Neuronal stem cell (in vitro differentiated cells): ENCODE data around the gene MXD4.

Experiments
- DNase-seq: peaks from one replicate; pipeline ENCODE4 v3.0.0-alpha.2; 2013; ENCODE audit warnings: low spot score
- H2AFZ ChIP-seq: one replicate; pipeline ENCODE4 v1.6.1; 2013; ENCODE audit warnings: mild to moderate bottlenecking, low read length, inconsistent platforms
- H2AK5ac ChIP-seq: 2 replicates; pipeline ENCODE4 v1.6.1; 2013; ENCODE audit warnings: low read depth, mild to moderate bottlenecking, inconsistent platforms, low read length, moderate library complexity, mixed read lengths
- H2BK120ac ChIP-seq: 2 replicates; pipeline ENCODE4 v1.6.1; 2013; ENCODE audit warnings: low read depth, mild to moderate bottlenecking, inconsistent platforms, low read length, moderate library complexity, mixed read lengths
- H2BK12ac ChIP-seq: one replicate; pipeline ENCODE4 v1.6.1; 2013; ENCODE audit warnings: low read length, inconsistent platforms
- H2BK15ac ChIP-seq: 2 replicates; pipeline ENCODE4 v1.6.1; 2013; ENCODE audit warnings: mild to moderate bottlenecking, low read length, inconsistent platforms, mixed read lengths
- H2BK5ac ChIP-seq: one replicate; pipeline ENCODE4 v1.6.1; 2013; ENCODE audit warnings: inconsistent platforms, mild to moderate bottlenecking, low read length, moderate library complexity
- H3K14ac ChIP-seq: one replicate; pipeline ENCODE4 v1.6.1; 2013; ENCODE audit warnings: low read length, inconsistent platforms
- H3K18ac ChIP-seq: 2 replicates; pipeline ENCODE4 v1.6.1; 2013; ENCODE audit warnings: low read length, inconsistent platforms
- H3K23ac ChIP-seq: 2 replicates; pipeline ENCODE4 v1.6.1; 2013; ENCODE audit warnings: low read depth, mild to moderate bottlenecking, mixed read lengths, low read length, inconsistent platforms; ENCODE audit not compliant: poor library complexity
- H3K27ac ChIP-seq: replicated peaks from 3 replicates; pipeline ENCODE4 v1.5.1; 2013; ENCODE audit warnings: low read length, inconsistent platforms
- H3K27me3 ChIP-seq, 3 experiments: 2 replicates each; pipeline ENCODE4 v1.6.1; 2013; ENCODE audit warnings: low read length in 3 of 3, mild to moderate bottlenecking in 2 of 3, inconsistent platforms in 1 of 3, low read depth in 1 of 3, mixed read lengths in 1 of 3, moderate library complexity in 1 of 3; ENCODE audit not compliant: control insufficient read depth in 3 of 3, insufficient read depth in 3 of 3
- H3K36me3 ChIP-seq, 2 donors: replicated peaks in 1 of 2; 2 replicates each; pipeline ENCODE4 v1.6.1; 2013; ENCODE audit warnings: low read length in 2 of 2; ENCODE audit not compliant: control insufficient read depth in 2 of 2, insufficient read depth in 2 of 2
- H3K4ac ChIP-seq: 2 replicates; pipeline ENCODE4 v1.6.1; 2013; ENCODE audit warnings: inconsistent platforms, mild to moderate bottlenecking, low read length, moderate library complexity
- H3K4me1 ChIP-seq, 2 donors: 1 replicate in 1 of 2; 2 replicates in 1 of 2; pipeline ENCODE4 v1.6.1; 2013; ENCODE audit warnings: low read length in 2 of 2, low read depth in 1 of 2; ENCODE audit not compliant: control insufficient read depth in 2 of 2, insufficient read depth in 1 of 2
- H3K4me2 ChIP-seq: one replicate; pipeline ENCODE4 v1.6.1; 2013; ENCODE audit warnings: mild to moderate bottlenecking, low read length, inconsistent platforms; ENCODE audit not compliant: insufficient read depth, poor library complexity, severe bottlenecking
- H3K4me3 ChIP-seq, 2 donors: 2 replicates each; pipeline ENCODE4 v1.5.1; 2013; ENCODE audit warnings: low read length in 2 of 2, mild to moderate bottlenecking in 2 of 2, inconsistent platforms in 1 of 2, moderate library complexity in 1 of 2
- H3K79me1 ChIP-seq: one replicate; pipeline ENCODE4 v1.6.1; 2013; ENCODE audit warnings: low read depth, mild to moderate bottlenecking, inconsistent platforms, low read length, moderate library complexity
- H3K9ac ChIP-seq: one replicate; pipeline ENCODE4 v1.6.1; 2013; ENCODE audit warnings: mild to moderate bottlenecking, low read depth, low read length, inconsistent platforms; ENCODE audit not compliant: poor library complexity
- H3K9me3 ChIP-seq, 2 donors: replicated peaks in 1 of 2; 2 replicates each; pipeline versions ENCODE3 to v1.6.1; 2013; ENCODE audit warnings: low read length in 2 of 2, mild to moderate bottlenecking in 2 of 2, inconsistent platforms in 1 of 2, low read depth in 1 of 2, mixed read lengths in 1 of 2, moderate library complexity in 1 of 2; ENCODE audit not compliant: control insufficient read depth in 2 of 2, insufficient read depth in 1 of 2
- H4K8ac ChIP-seq: one replicate; pipeline ENCODE4 v1.6.1; 2013; ENCODE audit warnings: low read depth, mild to moderate bottlenecking, inconsistent platforms, low read length, moderate library complexity
- H4K91ac ChIP-seq: one replicate; pipeline ENCODE4 v1.6.1; 2013; ENCODE audit warnings: low read length, low read depth, mild to moderate bottlenecking, inconsistent platforms; ENCODE audit not compliant: poor library complexity
- WGBS, 2 donors: extraction: QIAGEN DNeasy Blood & Tissue Kit; methylation state at CpG; one replicate each; pipeline ENCODE4 v1.1.7; 2013; ENCODE audit warnings: missing lambda C conversion rate in 2 of 2, mixed read lengths in 1 of 2; ENCODE audit not compliant: insufficient read length in 2 of 2, insufficient replicate concordance in 1 of 2; ENCODE audit errors: extremely low coverage in 2 of 2; 5-methylcytosine and 5-hydroxymethylcytosine counted together

The MXD4 gene

DNA sequence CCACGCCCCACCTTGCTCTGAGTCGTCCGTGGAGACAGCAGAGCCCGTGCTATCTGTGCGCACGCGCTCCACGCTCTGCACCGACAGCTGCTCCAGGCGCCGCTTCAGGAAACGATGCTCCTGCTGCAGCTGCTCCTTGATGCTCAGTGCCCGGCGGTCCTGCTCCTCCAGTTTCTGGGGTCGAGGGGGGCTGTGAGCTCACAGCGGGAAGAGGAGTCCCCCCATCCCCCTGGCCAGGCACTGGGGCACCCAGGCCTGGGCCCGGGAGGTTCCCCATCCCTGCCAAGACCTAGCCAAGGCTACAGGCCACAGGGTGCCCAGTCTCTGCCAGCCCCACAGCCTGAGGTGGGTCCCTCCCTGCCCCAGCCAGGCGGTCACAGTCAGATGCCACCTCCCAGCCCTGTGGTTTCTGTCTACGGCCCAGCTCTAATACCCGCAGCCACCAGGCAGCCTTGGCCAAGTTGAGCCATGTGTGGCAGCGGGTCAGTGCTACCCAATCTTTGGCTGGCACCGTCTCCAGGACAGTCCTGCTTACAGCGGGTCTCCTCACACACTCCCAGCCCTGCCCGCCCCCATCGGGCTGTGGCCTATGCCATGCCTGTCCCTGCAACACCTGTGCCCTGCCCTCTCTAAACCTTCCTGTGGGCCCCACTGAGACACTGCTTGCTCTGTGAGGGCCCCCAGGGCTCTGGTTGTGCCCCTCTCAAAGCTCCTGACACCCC lies 10.7 kb downstream of the MXD4 start:
- Histone ChIP-seq H3K79me1 (peaks cover 4% of the 10 kb centered on the region), H2AFZ (no peak overlapping the region), H3K4me2 (no peak overlapping the region), H2BK5ac (no peak overlapping the region), H3K18ac (no peak overlapping the region), H3K9me3 (no peaks in the 10 kb centered on the region), H4K91ac (no peak overlapping the region), H2BK15ac (no peak overlapping the region), H3K14ac (peak overlapping the region; percentile 21), H3K4ac (no peak overlapping the region), H2BK120ac (no peak overlapping the region), H3K9ac (no peak overlapping the region), H3K23ac (peak overlapping the region; percentile 73), H2AK5ac (no peak overlapping the region), H2BK12ac (no peak overlapping the region), H3K27me3 (no peaks in the 10 kb centered on the region), H3K27ac (no peak overlapping the region), H3K4me3 (no peak overlapping the region), H3K4me1 (no peaks in the 10 kb centered on the region), H3K36me3 (peaks cover 32 to 36% of the 10 kb centered on the region in 2 donors), H4K8ac (no peak overlapping the region)
- WGBS, 2 donors = no CpG with 5 or more reads among the region's 25 CpGs
- DNase-seq = no peak

DNA sequence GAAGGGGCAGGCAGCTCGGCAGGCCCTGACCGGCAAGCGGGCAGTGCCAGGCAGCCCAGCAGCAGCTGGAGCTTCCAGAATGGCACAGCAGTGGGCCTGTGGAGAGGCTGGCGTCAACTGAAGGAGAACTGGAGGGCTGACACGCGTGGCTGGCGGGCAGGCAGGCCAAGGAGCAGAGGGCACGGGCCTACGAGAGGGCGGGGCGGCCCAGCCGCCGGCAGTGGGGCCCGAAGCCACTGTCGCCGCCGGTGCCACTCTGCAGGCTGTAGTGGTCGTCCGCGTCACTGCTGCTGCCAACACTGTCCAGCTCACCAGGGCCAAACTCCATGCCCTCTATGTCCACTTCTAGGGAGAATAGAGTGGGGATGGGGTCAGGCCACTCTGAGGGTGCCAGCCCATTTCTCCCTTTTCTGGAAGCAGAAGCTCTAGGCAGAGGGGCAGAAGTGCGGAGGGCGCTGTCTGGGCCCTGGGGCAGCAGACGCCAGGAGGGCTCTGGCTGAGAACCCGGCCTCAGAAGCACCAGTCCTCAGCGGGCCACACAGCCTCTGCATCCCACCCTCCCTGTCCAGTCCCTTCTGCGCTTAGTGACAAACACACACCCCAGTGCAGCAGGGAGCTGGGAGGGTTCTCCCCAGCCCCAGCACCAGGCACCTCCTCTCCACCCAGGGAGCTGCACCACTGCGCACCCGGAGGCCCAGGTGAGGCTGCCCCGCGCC lies 11.4 kb downstream of the MXD4 start:
- H3K36me3 ChIP-seq = peaks cover 31 to 32% of the 10 kb centered on the region in 2 donors
- no peak for DNase-seq
- no peak overlapping the region for H3K4me2 ChIP-seq

GRCh38 chr4:2249526-2250356 lies 12.2 kb downstream of the MXD4 start:
- no peak overlapping the region for H3K14ac ChIP-seq
- H3K18ac ChIP-seq = no peak overlapping the region
- H2AK5ac ChIP-seq = no peak overlapping the region
- H3K23ac ChIP-seq = no peak overlapping the region
- peaks cover 0 to 3% of the 10 kb centered on the region in 2 donors for H3K9me3 ChIP-seq
- H3K27me3 ChIP-seq = no peaks in the 10 kb centered on the region
- no peak overlapping the region for H2BK15ac ChIP-seq
- no peak overlapping the region for H3K27ac ChIP-seq
- H3K9ac ChIP-seq = no peak overlapping the region
- no peak overlapping the region for H3K4me2 ChIP-seq
- no peak overlapping the region for H3K4me3 ChIP-seq
- no peak overlapping the region for H2BK12ac ChIP-seq
- no peak overlapping the region for H3K4ac ChIP-seq
- H4K91ac ChIP-seq = no peak overlapping the region
- H3K36me3 ChIP-seq = peaks cover 28 to 29% of the 10 kb centered on the region in 2 donors
- no peak overlapping the region for H2BK5ac ChIP-seq
- H3K79me1 ChIP-seq = peaks cover 4% of the 10 kb centered on the region
- no peak overlapping the region for H2AFZ ChIP-seq
- no peak overlapping the region for H2BK120ac ChIP-seq
- DNase-seq = no peak
- no peak overlapping the region for H4K8ac ChIP-seq
- WGBS, 2 donors = no CpG with 5 or more reads among the region's 26 CpGs
- H3K4me1 ChIP-seq = no peaks in the 10 kb centered on the region

More for the DNA sequence above, 11.4 kb downstream of the MXD4 start:
- no peak overlapping the region for H2AFZ ChIP-seq
- peaks cover 4% of the 10 kb centered on the region for H3K79me1 ChIP-seq
- H4K8ac ChIP-seq = no peak overlapping the region
- no peak overlapping the region for H2AK5ac ChIP-seq
- no peak overlapping the region for H2BK12ac ChIP-seq
- H3K4me1 ChIP-seq = no peaks in the 10 kb centered on the region
- H3K27me3 ChIP-seq = no peaks in the 10 kb centered on the region
- H3K9ac ChIP-seq = no peak overlapping the region
- no peaks in the 10 kb centered on the region for H3K9me3 ChIP-seq
- H3K4me3 ChIP-seq = no peak overlapping the region
- no peak overlapping the region for H3K27ac ChIP-seq
- no CpG with 5 or more reads among the region's 30 CpGs for WGBS, 2 donors
- peak overlapping the region; percentile 73 for H3K23ac ChIP-seq
- H3K4ac ChIP-seq = no peak overlapping the region
- H2BK120ac ChIP-seq = no peak overlapping the region
- H2BK5ac ChIP-seq = no peak overlapping the region
- H4K91ac ChIP-seq = no peak overlapping the region
- H3K18ac ChIP-seq = no peak overlapping the region
- H3K14ac ChIP-seq = peak overlapping the region; percentile 21
- no peak overlapping the region for H2BK15ac ChIP-seq
